Mesodermal cell (in vitro differentiated cells): ENCODE data around the gene TADA3.

Experiments used
- H3K27ac ChIP-seq: 2 replicates; pipeline ENCODE4 v1.7.0; 2013; ENCODE audit warnings: mild to moderate bottlenecking, low read depth, low read length, moderate library complexity; ENCODE audit not compliant: severe bottlenecking
- H3K36me3 ChIP-seq: 2 replicates; pipeline ENCODE4 v1.7.1; 2013; ENCODE audit warnings: mild to moderate bottlenecking, low read length, moderate library complexity; ENCODE audit not compliant: control insufficient read depth, insufficient read depth
- H3K4me1 ChIP-seq: one replicate; pipeline ENCODE4 v1.7.1; 2013; ENCODE audit warnings: mild to moderate bottlenecking, low read length; ENCODE audit not compliant: insufficient read depth, control insufficient read depth, poor library complexity, severe bottlenecking
- H3K4me3 ChIP-seq: 2 replicates; pipeline ENCODE4 v1.7.0; 2013; ENCODE audit warnings: low read length, control low read depth, mild to moderate bottlenecking; ENCODE audit not compliant: insufficient read depth, poor library complexity, severe bottlenecking; ENCODE audit errors: extremely low read depth
- H3K9me3 ChIP-seq: 2 replicates; pipeline ENCODE4 v1.7.1; 2013; ENCODE audit warnings: mild to moderate bottlenecking, low read length, moderate library complexity; ENCODE audit not compliant: control insufficient read depth
- WGBS, 2 experiments: methylation state at CpG; one replicate each; pipeline ENCODE4 v1.1.5; 2013; ENCODE audit warnings: missing lambda C conversion rate in 2 of 2; ENCODE audit not compliant: insufficient coverage in 2 of 2; 5-methylcytosine and 5-hydroxymethylcytosine counted together

Gene TADA3

DNA sequence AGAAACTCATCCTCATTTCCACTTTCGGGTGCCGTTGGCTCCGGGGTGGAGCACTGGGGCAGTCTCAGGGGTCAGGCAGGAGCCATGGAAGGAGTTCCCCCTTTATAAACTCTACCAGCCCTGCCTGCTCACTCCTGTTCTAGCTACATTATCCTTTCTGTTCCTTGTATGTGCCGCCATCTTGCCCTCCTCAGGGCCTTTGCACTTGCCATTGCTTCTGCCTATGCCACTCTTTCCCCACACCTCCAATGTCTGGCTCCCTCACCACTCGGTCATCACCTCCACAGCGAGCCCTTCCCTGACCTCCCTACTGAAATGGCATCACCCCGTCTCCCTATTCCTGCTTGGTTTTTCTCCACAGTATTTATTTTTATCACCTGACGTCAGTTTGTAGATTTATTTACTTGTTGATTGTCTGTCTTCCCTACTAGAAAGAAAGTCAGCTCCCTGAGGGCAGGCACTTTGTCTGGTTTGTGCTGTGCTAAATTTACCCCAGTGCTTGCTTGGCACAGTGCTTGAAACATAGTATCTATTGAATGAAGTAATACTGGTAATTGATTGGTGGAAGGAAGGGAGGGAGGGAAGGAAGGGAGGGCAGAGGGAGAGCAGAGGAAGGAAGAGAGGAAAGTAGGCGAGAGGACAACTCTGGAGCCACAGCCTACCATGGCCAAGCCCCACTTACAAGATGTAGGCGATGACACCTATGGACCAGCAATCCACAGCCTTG, 31.3 kb downstream of the TADA3 start:
- H3K9me3 ChIP-seq, result no peaks in the 10 kb centered on the region
- no peak overlapping the region for H3K27ac ChIP-seq
- 95% methylated on average over 6 to 8 of the region's 10 CpGs for WGBS, 2 experiments
- H3K4me1 ChIP-seq, result no peaks in the 10 kb centered on the region
- H3K4me3 ChIP-seq, result no peak overlapping the region
- H3K36me3 ChIP-seq, result peaks cover 60% of the 10 kb centered on the region

- H3K36me3 ChIP-seq, result peaks cover 76% of the 10 kb centered on the region
- H3K9me3 ChIP-seq, result no peaks in the 10 kb centered on the region
- no peak overlapping the region for H3K27ac ChIP-seq
- H3K4me3 ChIP-seq, result no peak overlapping the region
- H3K4me1 ChIP-seq, result peaks cover 4% of the 10 kb centered on the region
- WGBS, 2 experiments, result 93 to 97% methylated on average over 9 of the region's 13 CpGs
Measured at GRCh38 chr3:9757427-9757826, 34.8 kb downstream of the TADA3 start.

DNA sequence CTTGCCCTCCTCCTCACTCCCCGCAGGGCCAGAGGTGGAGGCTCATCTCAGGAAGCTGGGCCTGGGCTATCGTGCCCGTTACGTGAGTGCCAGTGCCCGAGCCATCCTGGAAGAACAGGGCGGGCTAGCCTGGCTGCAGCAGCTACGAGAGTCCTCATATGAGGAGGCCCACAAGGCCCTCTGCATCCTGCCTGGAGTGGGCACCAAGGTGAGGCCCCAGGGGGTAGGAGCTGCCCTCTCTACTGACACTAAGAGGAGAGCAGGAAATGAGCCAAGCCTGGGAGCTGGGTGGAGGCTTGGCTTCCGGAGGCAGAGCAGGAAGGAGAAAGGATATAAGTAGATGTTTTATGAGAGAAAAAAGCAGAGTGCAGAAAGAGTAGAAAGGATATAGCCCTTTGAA, 37.6 kb downstream of the TADA3 start:
- Histone ChIP-seq H3K9me3 (no peaks in the 10 kb centered on the region), H3K4me1 (peaks cover 9% of the 10 kb centered on the region), H3K36me3 (peaks cover 73% of the 10 kb centered on the region), H3K4me3 (no peak overlapping the region), H3K27ac (peak overlapping the region; percentile 36)
- 95 to 96% methylated on average over 6 to 7 of the region's 8 CpGs for WGBS, 2 experiments

GRCh38 chr3:9750556-9751411, 41.5 kb downstream of the TADA3 start:
- Histone ChIP-seq H3K4me3 (peak overlapping the region; percentile 72), H3K9me3 (no peaks in the 10 kb centered on the region), H3K27ac (peak overlapping the region; percentile 92), H3K36me3 (peaks cover 67% of the 10 kb centered on the region), H3K4me1 (peaks cover 14% of the 10 kb centered on the region)
- 66 to 78% methylated on average over 12 to 17 of the region's 17 CpGs for WGBS, 2 experiments

DNA sequence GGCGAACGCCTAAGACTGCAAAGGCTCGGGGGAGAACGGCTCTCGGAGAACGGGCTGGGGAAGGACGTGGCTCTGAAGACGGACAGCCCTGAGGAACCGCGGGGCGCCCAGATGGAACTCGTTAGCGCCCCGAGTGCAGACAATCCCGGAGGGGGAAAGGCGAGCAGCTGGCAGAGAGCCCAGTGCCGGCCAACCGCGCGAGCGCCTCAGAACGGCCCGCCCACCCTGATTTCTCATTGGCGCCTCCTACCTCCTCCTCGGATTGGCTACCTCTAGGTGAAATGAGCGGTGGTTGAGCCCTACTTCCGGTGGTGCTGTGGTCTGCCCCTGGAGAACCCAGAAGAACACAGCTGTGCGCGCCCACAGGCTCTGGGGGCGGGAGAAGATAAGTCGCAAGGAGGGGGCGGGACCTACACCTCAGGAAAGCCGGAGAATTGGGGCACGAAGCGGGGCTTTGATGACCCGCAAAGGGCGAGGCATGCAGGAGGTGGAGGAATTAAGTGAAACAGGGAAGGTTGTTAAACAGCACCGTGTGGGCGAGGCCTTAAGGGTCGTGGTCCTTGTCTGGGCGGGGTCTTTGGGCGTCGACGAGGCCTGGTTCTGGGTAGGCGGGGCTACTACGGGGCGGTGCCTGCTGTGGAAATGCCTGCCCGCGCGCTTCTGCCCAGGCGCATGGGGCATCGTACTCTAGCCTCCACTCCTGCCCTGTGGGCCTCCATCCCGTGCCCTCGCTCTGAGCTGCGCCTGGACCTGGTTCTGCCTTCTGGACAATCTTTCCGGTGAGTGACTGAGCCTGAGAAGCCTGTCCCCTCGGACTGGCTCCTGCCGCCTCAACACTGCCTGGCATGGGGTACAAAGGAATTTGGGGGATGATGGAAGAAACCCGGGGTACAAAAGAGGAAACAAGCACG, 42.4 kb downstream of the TADA3 start, which contains the start of gene OGG1:
Gene OGG1, plus strand, starts transcription at position 308 of the 911 bp plus-strand sequence. Its CDS starts 335 bp downstream, at position 643.
- Histone ChIP-seq H3K27ac (peak within 1 kb of the TSS; percentile 92), H3K36me3 (peaks cover 68% of the 10 kb centered on the region), H3K4me3 (peak within 1 kb of the TSS; percentile 72), H3K4me1 (peaks cover 14% of the 10 kb centered on the region), H3K9me3 (no peaks in the 10 kb centered on the region)
- WGBS, 2 experiments, result 1% methylated on average over 48 to 52 of the region's 60 CpGs

DNA sequence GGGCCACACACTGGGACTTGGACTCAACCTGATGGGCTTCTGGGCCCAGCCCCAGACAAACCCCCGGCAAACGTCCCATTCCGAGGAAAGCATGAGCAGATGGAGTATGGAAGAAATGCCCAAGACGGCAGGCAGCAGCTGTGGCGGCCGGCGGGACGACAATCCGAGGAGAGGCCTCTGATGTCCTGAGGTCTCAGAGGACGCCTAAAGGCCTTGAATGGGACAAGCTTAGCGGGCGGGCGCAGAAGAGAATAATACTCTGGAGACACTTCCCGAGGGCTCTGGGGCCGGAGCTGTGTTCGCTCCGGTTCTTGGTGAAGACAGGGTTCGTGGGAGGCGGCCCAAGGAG, 43.0 kb downstream of the TADA3 start:
- WGBS, 2 experiments, result 13 to 15% methylated on average over 19 of the region's 19 CpGs

GRCh38 chr3:9748031-9748430, 44.2 kb downstream of the TADA3 start:
- Histone ChIP-seq H3K9me3 (no peaks in the 10 kb centered on the region), H3K27ac (no peak overlapping the region), H3K36me3 (peaks cover 79% of the 10 kb centered on the region), H3K4me1 (peaks cover 9% of the 10 kb centered on the region), H3K4me3 (no peak overlapping the region)
- WGBS, 2 experiments, result 100% methylated on average over 1 of the region's 2 CpGs

More for the DNA sequence above, 43.0 kb downstream of the TADA3 start:
- no peaks in the 10 kb centered on the region for H3K9me3 ChIP-seq
- peaks cover 68% of the 10 kb centered on the region for H3K36me3 ChIP-seq
- peaks cover 9% of the 10 kb centered on the region for H3K4me1 ChIP-seq
- peak overlapping the region; percentile 72 for H3K4me3 ChIP-seq
- peak overlapping the region; percentile 92 for H3K27ac ChIP-seq

DNA sequence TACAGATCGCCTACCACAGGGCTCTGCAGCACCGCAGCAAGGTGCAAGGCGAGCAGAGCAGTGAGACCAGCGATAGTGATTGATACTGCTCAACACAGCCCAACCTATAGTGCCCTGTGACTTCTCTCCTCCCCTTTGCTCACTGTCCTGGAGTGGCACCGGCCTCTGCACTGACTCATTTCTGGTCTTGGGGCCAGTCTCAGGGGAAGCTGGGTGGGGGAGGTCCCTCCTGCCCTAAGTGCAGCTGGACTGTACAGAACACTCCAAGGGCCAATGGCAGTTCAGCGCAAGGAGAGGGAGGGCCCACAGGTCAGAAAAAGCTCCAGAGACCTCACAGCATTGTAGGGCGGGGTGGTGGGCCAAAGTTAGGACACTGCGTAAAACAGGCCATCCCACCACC, 45.0 kb downstream of the TADA3 start:
- Histone ChIP-seq H3K4me1 (peaks cover 9% of the 10 kb centered on the region), H3K9me3 (no peaks in the 10 kb centered on the region), H3K36me3 (peaks cover 80% of the 10 kb centered on the region), H3K4me3 (no peak overlapping the region), H3K27ac (no peak overlapping the region)
- 100% methylated on average over 5 to 7 of the region's 8 CpGs for WGBS, 2 experiments

- Histone ChIP-seq H3K4me3 (no peak overlapping the region), H3K36me3 (peaks cover 80% of the 10 kb centered on the region), H3K9me3 (no peaks in the 10 kb centered on the region), H3K4me1 (peaks cover 9% of the 10 kb centered on the region), H3K27ac (no peak overlapping the region)
- WGBS, 2 experiments, result 91 to 97% methylated on average over 4 to 5 of the region's 5 CpGs
Measured at GRCh38 chr3:9746330-9746729, 45.9 kb downstream of the TADA3 start.

GRCh38 chr3:9745521-9745920, 46.8 kb downstream of the TADA3 start:
- peaks cover 7% of the 10 kb centered on the region for H3K4me1 ChIP-seq
- no peak overlapping the region for H3K4me3 ChIP-seq
- 88 to 94% methylated on average over 3 to 9 of the region's 12 CpGs for WGBS, 2 experiments
- H3K9me3 ChIP-seq, result no peaks in the 10 kb centered on the region
- no peak overlapping the region for H3K27ac ChIP-seq
- peaks cover 86% of the 10 kb centered on the region for H3K36me3 ChIP-seq
